Measurements from ENCODE around the gene METTL3.

The METTL3 gene

DNA sequence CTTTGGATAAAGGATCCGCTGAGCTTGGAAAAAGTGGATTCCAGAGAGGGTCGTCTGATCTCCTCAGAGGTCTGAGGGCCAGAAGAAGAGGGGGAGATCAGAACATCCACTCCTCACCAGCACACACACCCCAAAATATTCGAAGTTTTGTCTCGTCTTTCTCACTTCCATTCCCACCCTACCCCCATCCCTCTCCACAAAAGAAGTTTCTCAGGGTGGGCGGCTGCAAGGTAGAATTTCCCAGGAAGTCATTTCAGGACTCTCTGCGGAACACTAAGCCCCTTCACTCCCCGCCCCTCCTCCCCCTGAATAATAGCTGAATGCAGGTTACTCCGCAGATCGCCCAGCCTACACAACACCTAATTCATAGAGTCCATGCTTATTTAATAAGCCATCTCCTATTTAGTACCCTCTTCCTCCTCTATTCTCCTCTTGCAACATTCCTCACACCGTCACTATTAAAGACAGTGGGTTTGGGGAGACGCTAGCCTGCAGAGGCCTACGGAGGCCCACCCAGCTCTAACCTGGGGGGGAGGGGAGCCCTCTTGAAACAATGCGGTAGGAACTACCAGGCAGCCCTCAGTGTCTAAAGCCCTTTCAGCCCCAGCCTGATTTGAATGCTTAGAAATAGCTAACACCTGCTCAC lies 15.7 kb upstream of the METTL3 start:
- no peak for DNase-seq

GRCh38 chr14:21525962-21526671 lies 15.0 kb upstream of the METTL3 start, which contains the start of gene SALL2:
Gene SALL2 (minus strand): TSS chr14:21526346. CDS start chr14:21526127, 219 bp downstream.
- peak; percentile 97 for DNase-seq

DNA sequence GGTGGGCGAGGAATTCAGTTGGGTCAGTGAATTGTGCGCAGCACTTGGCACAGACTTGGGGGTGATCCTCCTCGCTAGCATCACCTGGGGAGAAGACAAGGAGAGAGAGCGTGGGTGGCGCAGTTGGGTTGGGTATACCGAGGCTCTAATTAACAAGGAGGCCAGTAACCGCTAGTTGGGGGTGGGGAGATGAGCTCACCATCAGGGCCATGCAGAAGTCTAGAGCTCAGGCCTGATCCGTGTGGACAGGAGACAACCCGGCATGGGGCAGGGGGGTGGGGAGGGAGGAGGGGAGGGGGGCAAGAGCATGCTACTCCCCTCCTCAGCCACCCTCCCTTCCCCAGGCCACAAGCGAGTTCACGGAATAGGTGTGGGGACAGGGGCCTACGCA lies 14.4 kb upstream of the METTL3 start:
- peak; percentile 85 for DNase-seq

- no peak for DNase-seq
Measured at GRCh38 chr14:21524575-21525490, 13.7 kb upstream of the METTL3 start.

- no peak for DNase-seq
Measured at GRCh38 chr14:21523203-21523602, 12.1 kb upstream of the METTL3 start.

GRCh38 chr14:21521501-21521900 lies 10.4 kb upstream of the METTL3 start:
- DNase-seq: no peak

DNA sequence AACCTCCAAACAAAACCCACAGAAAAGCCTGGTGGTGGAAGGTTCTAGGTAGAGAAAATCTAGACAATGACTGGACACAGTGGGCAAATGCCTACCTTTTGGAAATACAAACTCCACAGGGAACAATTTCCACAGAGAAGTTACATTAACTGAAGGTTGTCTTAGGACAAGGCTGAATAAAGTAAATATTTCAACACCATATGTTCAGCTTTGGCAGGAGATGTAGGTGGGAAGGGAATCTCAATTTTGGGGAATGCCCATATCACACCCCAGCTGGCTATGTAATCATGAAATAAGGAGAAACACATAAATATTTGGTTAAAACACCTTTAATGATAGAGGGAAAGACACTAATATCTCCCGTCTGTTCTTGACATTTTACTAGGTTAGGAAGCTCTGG lies 9.6 kb upstream of the METTL3 start:
- no peak for DNase-seq

GRCh38 chr14:21518725-21519124 lies 7.6 kb upstream of the METTL3 start:
- peak; percentile 84 for DNase-seq

- no peak for DNase-seq
Measured at GRCh38 chr14:21514341-21514740, 3.2 kb upstream of the METTL3 start.

DNA sequence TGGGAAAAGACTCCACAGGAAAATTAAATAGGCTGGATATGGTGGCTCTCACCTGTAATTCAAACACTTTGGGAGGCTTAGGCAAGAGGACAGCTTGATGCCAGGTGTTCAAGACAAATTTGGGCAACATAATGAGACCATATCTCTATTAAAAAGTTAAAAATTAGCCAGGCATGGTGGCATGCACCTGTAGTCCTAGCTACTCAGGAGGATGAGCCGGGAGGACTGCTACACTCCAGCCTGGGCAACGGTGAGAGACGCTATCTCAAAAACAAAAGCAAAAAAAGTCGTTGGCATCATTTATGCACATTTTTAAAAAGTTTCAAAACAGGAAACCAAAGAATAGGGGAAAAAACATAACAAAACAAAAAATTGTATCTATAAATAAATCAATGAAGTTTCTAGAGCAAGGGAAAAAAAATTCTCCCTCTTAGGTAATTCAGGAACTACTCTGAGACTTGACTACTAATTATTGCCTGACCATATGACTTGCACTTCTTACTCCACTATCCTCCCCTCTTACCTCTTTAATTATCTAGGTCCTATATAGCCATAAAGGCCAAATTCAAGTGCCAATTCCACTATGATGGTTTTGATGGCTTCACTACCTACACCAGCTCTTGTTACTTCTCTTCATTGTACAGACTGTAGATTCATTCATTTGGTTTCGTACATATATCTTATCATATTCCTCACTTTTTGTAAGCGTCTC lies 1.6 kb downstream of the METTL3 start:
- DNase-seq: no peak

GRCh38 chr14:21506557-21506956 lies 4.6 kb downstream of the METTL3 start:
- no peak for DNase-seq

DNA sequence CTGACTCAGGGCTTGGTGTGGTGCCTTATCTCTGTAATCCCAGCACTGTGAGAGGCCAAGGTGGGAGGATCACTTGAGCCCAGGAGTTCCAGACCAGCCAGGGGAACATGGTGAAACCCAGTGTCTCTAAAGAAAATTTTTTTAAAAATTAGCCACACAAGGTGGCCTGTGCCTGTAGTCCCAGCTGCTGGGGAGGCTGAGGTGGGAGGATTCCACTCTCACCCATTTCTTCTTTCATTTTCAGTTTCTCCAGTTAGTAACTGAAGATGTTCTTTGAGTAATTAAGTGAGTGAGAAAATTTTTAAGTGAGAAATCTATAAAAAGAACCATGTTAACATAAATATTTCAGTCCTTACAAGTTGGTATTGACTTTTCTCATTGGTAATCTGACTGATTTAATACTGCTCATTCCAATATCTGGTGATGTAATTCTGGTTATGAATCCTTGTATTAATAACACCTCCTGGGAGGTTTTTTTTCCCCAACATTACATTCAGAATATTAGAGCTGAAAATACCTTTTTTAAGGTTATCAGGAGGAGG lies 6.1 kb downstream of the METTL3 start:
- DNase-seq: no peak

DNA sequence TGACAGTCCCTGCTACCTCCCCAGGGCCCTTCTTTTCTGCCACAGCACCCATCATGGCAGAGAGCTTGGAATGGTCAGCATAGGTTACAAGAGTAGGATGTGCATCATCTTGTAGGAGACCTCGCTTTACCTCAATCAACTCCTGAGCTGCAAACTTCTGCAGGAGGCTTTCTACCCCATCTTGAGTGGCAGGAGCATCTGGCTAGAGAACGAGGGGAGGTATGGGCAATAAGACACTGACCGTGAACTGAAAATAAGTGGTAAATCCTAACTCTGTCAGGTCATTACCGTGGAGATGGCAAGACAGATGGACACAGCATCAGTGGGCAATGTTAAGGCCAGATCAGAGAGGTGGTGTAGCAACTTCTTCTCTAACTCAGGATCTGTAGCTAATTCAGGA lies 7.8 kb downstream of the METTL3 start:
- DNase-seq: no peak

GRCh38 chr14:21501568-21501967 lies 9.6 kb downstream of the METTL3 start:
- DNase-seq: no peak

- DNase-seq: peak; percentile 87
Measured at GRCh38 chr14:21498540-21499526, 12.3 kb downstream of the METTL3 start.

DNA sequence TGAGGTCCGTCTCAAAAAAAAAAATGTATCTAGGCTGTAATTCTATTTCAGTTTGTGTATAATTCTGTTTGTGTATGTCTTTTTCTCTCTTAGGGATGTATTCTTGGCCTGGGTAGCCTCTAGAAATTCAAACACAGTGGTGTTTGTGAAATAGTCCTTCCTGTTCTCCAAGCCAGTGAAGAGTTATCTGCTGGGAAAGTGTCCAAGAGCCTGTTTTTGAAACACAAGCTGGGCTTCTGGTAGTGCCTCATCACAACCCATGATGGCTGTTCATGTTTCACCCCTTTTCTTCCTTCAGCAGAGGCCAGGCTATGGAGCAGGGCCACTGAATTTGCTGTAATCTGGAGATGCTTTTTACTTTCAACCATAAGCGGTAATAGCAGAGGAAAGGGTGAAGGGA lies 14.7 kb downstream of the METTL3 start:
- DNase-seq: no peak

DNA sequence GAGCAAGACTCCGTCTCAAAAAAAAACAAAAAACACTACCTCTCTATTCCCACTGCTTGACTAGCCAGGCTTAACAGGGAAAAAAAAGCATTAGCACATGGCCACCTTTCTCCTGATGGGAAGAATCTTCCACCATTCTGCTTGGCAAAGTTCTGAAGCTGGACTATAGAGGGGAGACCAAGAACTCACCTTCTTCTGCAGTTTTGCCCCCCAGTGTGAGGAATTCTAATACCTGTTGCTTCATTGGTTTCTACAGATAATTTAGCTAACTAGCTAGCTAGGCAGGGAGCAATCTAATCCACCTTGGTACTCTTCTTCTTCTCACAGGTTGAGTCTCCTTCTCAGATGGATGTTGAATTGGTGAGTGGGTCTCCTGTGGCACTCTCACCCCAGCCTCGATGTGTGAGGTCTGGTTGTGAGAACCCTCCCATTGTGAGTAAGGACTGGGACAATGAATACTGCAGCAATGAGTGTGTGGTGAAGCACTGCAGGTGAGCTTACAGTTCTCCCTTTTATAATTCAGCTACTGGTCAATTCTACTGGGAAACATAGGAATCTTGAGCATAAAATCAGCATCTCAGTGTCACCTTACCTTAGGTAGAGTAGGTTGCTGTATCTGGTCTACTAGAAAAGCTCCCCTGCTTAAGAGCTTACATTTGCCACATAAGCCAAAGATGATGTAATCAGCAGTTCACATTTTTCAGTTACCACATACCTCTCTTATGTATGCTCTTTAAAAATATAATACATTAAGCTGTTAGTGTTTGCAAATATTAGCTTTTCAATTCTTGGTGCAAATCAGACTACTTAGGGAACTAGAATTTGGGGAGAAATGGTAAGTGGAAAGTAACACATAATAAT lies 16.0 kb downstream of the METTL3 start:
- DNase-seq: no peak

DNA sequence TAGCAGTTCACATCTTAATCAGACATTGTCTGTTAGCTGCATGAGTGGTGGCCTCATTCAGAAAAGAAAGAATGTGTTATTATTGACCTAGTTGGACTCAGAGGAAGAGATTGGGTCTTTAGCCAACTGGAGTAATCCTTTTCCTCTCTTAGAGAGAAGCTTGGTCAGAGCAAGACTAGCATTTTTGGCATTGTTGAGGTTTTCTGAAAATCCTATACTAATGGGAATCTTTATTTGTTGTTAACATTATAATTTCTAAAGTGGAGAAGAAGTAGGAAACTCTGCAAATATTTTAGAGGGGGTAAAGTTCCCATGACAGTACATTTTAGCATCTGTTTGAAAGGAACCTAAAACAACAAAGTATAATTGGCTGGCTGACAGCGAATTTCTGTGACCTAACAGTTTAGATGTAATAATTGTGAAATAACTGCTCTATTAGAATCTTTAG lies 24.5 kb downstream of the METTL3 start:
- no peak for DNase-seq

GRCh38 chr14:21476925-21477681 lies 34.0 kb downstream of the METTL3 start, which contains the start of the genes RAB2B and TOX4:
Gene RAB2B (minus strand): TSS chr14:21476959. CDS start chr14:21476872, 87 bp downstream.
Gene TOX4 (plus strand): TSS chr14:21477195. CDS start chr14:21477279, 84 bp downstream.
- peak; percentile 100 for DNase-seq

Measured in eye (tissue), 1 donor.